ENCODE results near the gene CFL2.

Gene CFL2

DNA sequence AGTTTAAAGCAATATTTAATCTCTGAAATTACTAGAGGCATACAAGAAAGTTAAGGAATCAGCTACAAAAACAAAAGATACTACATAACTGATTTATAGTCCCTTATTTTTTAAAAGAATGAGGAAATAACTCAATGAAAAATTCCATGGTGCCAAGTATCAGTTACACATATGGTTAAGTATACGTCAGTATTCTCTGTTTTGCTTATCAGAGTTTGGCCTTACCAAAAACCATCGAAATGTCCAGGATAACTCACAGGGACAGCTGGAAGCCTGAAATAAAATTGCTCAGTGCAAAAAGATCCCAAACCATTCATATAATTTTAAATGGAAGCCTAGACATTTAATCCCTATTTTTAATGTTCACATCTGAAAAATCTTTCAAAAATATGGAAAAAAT lies 3.6 kb downstream of the CFL2 start:
- Histone ChIP-seq H3K9me3 (ENCODE audit: control insufficient read depth, insufficient read depth, low read depth, low read length) (no peaks in the 10 kb centered on the region), H3K36me3 (ENCODE audit: control insufficient read depth in 2 of 2, insufficient read depth in 1 of 2, low read length in 2 of 2) (peaks cover 11 to 20% of the 10 kb centered on the region in 2 experiments), H3K4me1 (ENCODE audit: control insufficient read depth, insufficient read depth, low read length) (peaks cover 24% of the 10 kb centered on the region), H3K27ac (ENCODE audit: extremely low read depth, low read depth, low read length) (no peak overlapping the region), H3K4me3 (ENCODE audit: low read depth, low read length) (no peak overlapping the region)
- TF ChIP-seq ZNF335 (tag by site-specific recombination; conservative IDR thresholded peaks at IDR 0.05) (0 out of 2 replicates have a peak, but pooled peaks have one; percentile 26), ZSCAN30 (tag by site-specific recombination; IDR thresholded peaks at IDR 0.05) (no peak), BCL11B (tag by site-specific recombination; IDR thresholded peaks at IDR 0.05; ENCODE audit: low read depth) (no peak)
- TF ChIP-seq, protein P1, sequence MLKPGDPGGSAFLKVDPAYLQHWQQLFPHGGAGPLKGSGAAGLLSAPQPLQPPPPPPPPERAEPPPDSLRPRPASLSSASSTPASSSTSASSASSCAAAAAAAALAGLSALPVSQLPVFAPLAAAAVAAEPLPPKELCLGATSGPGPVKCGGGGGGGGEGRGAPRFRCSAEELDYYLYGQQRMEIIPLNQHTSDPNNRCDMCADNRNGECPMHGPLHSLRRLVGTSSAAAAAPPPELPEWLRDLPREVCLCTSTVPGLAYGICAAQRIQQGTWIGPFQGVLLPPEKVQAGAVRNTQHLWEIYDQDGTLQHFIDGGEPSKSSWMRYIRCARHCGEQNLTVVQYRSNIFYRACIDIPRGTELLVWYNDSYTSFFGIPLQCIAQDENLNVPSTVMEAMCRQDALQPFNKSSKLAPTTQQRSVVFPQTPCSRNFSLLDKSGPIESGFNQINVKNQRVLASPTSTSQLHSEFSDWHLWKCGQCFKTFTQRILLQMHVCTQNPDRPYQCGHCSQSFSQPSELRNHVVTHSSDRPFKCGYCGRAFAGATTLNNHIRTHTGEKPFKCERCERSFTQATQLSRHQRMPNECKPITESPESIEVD (tag by site-specific recombination; IDR thresholded peaks at IDR 0.05), result peak; percentile 76
- ChIA-PET CTCF (interaction anchor here (0.5 to 3.9 kb wide), 4 partner anchors 11 to 728 kb away, joined by 4 to 24 read pairs (median 5); no protein-coding TSS in a partner anchor), POLR2A (interaction anchor here (0.7 to 2.4 kb wide), 3 partner anchors 11 to 249 kb away, joined by 3 to 7 read pairs (median 3); partner anchors contain the start of gene SPTSSA)

DNA sequence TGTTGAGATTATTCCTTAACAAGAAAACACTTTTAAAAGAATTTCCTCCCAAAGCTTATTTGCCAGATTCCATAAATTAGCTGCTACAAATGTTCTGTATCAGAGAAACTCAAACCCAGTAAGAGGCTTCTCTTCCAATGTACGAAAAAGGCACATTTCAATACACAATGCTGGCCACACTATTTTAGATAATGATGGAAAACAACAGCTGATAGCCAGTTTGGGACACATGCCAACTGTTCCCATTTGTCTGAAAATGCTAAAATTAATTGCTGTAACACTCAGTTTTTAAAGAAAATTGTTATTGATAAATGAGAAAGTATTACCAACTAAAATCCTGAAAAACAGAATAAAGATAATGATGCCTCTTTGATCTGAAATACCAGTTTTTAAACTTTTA lies 4.4 kb downstream of the CFL2 start:
- Histone ChIP-seq H3K9me3 (ENCODE audit: control insufficient read depth, insufficient read depth, low read depth, low read length) (no peaks in the 10 kb centered on the region), H3K27ac (ENCODE audit: extremely low read depth, low read depth, low read length) (no peak overlapping the region), H3K4me3 (ENCODE audit: low read depth, low read length) (no peak overlapping the region), H3K4me1 (ENCODE audit: control insufficient read depth, insufficient read depth, low read length) (peaks cover 24% of the 10 kb centered on the region), H3K36me3 (ENCODE audit: control insufficient read depth in 2 of 2, insufficient read depth in 1 of 2, low read length in 2 of 2) (peaks cover 11 to 20% of the 10 kb centered on the region in 2 experiments)
- ChIA-PET POLR2A (interaction anchor here (0.6 to 2.4 kb wide), 5 partner anchors 10 to 711 kb away, joined by 3 to 7 read pairs (median 3); partner anchors contain the start of gene SPTSSA), CTCF (interaction anchor here (0.7 to 3.9 kb wide), 4 partner anchors 10 to 37 kb away, joined by 3 to 24 read pairs (median 4); no protein-coding TSS in a partner anchor)
- TF ChIP-seq, protein P1 (tag by site-specific recombination; IDR thresholded peaks at IDR 0.05), result peak; percentile 80
- no peak for TF ChIP-seq IKZF3 (tag by site-specific recombination; IDR thresholded peaks at IDR 0.05)

DNA sequence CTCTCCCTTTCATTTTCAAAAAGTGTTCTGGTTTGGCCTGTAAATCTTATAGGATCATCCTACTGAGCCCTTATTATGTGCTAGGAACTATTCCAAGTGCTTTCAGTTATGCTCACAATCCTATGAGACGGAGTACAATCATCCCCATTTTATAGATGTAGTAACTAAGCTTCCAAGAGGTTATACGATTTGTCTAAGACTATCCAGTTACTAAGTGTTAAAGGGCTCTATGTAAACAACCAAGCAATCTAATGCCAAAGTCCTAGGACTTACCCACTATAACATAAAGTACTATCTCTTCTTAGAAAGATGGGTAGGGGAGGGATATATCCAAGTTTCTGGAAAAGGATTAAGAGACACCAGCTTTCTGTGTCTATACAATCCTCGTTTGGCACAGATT lies 6.7 kb downstream of the CFL2 start:
- Histone ChIP-seq H3K36me3 (ENCODE audit: control insufficient read depth in 2 of 2, insufficient read depth in 1 of 2, low read length in 2 of 2) (peaks cover 10 to 17% of the 10 kb centered on the region in 2 experiments), H3K4me3 (ENCODE audit: low read depth, low read length) (no peak overlapping the region), H3K27ac (ENCODE audit: extremely low read depth, low read depth, low read length) (no peak overlapping the region), H3K9me3 (ENCODE audit: control insufficient read depth, insufficient read depth, low read depth, low read length) (no peaks in the 10 kb centered on the region), H3K4me1 (ENCODE audit: control insufficient read depth, insufficient read depth, low read length) (peaks cover 21% of the 10 kb centered on the region)
- ChIA-PET CTCF (interaction anchor here (0.6 kb wide), 1 partner anchor 33 kb away, joined by 4 read pairs; no protein-coding TSS in a partner anchor), POLR2A (interaction anchor here (0.5 kb wide), 1 partner anchor 73 kb away, joined by 5 read pairs; no protein-coding TSS in a partner anchor)
- TF ChIP-seq ZNF549 (tag by site-specific recombination; IDR thresholded peaks at IDR 0.05) (peak; percentile 50; the same call in 1 of the 2 replicates), MZF1 (tag by site-specific recombination; IDR thresholded peaks at IDR 0.05; ENCODE audit: borderline replicate concordance) (peak; percentile 20; the same call in 1 of the 2 replicates), ZNF37A (tag by site-specific recombination; IDR thresholded peaks at IDR 0.05) (no peak), ZNF792 (tag by site-specific recombination; IDR thresholded peaks at IDR 0.05) (no peak), ZBTB48 (tag by site-specific recombination; IDR thresholded peaks at IDR 0.05) (no peak)
- TF ChIP-seq, protein P2, sequence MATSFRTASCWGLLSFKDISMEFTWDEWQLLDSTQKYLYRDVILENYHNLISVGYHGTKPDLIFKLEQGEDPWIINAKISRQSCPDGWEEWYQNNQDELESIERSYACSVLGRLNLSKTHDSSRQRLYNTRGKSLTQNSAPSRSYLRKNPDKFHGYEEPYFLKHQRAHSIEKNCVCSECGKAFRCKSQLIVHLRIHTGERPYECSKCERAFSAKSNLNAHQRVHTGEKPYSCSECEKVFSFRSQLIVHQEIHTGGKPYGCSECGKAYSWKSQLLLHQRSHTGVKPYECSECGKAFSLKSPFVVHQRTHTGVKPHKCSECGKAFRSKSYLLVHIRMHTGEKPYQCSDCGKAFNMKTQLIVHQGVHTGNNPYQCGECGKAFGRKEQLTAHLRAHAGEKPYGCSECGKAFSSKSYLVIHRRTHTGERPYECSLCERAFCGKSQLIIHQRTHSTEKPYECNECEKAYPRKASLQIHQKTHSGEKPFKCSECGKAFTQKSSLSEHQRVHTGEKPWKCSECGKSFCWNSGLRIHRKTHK (tag by site-specific recombination; IDR thresholded peaks at IDR 0.05), result no peak
- TF ChIP-seq, protein P3, sequence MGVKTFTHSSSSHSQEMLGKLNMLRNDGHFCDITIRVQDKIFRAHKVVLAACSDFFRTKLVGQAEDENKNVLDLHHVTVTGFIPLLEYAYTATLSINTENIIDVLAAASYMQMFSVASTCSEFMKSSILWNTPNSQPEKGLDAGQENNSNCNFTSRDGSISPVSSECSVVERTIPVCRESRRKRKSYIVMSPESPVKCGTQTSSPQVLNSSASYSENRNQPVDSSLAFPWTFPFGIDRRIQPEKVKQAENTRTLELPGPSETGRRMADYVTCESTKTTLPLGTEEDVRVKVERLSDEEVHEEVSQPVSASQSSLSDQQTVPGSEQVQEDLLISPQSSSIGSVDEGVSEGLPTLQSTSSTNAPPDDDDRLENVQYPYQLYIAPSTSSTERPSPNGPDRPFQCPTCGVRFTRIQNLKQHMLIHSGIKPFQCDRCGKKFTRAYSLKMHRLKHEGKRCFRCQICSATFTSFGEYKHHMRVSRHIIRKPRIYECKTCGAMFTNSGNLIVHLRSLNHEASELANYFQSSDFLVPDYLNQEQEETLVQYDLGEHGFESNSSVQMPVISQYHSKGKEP (tag by site-specific recombination; IDR thresholded peaks at IDR 0.05), result no peak
- TF ChIP-seq, protein P4, sequence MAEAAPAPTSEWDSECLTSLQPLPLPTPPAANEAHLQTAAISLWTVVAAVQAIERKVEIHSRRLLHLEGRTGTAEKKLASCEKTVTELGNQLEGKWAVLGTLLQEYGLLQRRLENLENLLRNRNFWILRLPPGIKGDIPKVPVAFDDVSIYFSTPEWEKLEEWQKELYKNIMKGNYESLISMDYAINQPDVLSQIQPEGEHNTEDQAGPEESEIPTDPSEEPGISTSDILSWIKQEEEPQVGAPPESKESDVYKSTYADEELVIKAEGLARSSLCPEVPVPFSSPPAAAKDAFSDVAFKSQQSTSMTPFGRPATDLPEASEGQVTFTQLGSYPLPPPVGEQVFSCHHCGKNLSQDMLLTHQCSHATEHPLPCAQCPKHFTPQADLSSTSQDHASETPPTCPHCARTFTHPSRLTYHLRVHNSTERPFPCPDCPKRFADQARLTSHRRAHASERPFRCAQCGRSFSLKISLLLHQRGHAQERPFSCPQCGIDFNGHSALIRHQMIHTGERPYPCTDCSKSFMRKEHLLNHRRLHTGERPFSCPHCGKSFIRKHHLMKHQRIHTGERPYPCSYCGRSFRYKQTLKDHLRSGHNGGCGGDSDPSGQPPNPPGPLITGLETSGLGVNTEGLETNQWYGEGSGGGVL (tag by site-specific recombination; IDR thresholded peaks at IDR 0.05), result no peak
